ENCODE results near the gene RANGRF. TPM values are rescaled to one million over a fixed set of nuclear protein-coding genes. Genes with fewer than 3 reads are reported as not detected.

The RANGRF gene
- total RNA-seq, 6 experiments from 2014 or later, result 4.7 to 9.5 (median 6.8) TPM

DNA sequence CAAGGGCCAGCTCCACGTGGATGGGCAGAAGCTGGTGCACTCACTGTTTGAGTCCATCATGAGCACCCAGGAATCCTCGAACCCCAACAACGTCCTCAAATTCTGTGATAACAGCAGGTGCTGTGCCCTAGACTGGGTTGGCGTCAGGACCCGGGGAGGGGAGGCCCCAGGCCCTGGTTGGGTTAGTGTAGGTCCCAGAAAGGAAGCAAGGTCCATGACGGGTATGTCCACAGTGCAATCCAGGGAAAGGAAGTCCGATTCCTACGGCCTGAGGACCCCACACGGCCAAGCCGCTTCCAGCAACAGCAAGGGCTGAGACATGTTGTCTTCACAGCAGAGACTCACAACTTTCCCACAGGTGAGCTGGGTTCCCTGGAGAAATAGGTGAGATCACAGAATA lies 32.2 kb upstream of the RANGRF start:
- Histone ChIP-seq H3K27ac (no peak overlapping the region), H3K4me3 (no peak overlapping the region), H3K9me3 (no peaks in the 10 kb centered on the region), H3K36me3 (peaks cover 0 to 28% (median 3%) of the 10 kb centered on the region in 4 donors), H3K4me1 (no peaks in the 10 kb centered on the region), H3K27me3 (no peaks in the 10 kb centered on the region)
- TF ChIP-seq, protein P1, sequence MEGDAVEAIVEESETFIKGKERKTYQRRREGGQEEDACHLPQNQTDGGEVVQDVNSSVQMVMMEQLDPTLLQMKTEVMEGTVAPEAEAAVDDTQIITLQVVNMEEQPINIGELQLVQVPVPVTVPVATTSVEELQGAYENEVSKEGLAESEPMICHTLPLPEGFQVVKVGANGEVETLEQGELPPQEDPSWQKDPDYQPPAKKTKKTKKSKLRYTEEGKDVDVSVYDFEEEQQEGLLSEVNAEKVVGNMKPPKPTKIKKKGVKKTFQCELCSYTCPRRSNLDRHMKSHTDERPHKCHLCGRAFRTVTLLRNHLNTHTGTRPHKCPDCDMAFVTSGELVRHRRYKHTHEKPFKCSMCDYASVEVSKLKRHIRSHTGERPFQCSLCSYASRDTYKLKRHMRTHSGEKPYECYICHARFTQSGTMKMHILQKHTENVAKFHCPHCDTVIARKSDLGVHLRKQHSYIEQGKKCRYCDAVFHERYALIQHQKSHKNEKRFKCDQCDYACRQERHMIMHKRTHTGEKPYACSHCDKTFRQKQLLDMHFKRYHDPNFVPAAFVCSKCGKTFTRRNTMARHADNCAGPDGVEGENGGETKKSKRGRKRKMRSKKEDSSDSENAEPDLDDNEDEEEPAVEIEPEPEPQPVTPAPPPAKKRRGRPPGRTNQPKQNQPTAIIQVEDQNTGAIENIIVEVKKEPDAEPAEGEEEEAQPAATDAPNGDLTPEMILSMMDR (IDR thresholded peaks at IDR 0.05), result no peak
- no peak for TF ChIP-seq POLR2A (IDR thresholded peaks at IDR 0.05)
- intact Hi-C loops (cut with DNase I), result no loop called here
- ATAC-seq, result no peak
- WGBS (ENCODE audit: insufficient coverage, low coverage, low lambda C conversion rate, missing lambda C conversion rate), result 100% methylated on average over 2 of the region's 10 CpGs
- DNase-seq, result no peak

DNA sequence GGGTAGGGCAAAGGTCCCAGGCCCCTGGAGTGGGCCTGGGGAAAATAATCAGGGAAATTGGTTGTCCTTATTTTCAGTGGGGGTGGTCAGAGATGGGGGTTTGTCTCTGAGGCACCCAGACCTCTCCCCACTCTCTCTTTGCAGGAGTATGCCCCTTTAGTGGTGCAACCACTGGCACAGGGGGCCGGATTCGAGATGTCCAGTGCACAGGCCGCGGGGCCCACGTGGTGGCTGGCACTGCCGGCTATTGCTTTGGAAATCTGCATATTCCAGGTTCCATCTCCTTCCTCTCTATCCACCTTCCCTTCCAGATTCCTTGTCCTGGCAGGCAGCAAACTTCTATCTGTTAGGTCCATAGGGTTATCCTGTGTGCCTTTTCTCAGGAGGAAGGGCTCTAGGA lies 31.8 kb upstream of the RANGRF start:
- WGBS (ENCODE audit: insufficient coverage, low coverage, low lambda C conversion rate, missing lambda C conversion rate), result 67% methylated on average over 1 of the region's 6 CpGs
- Histone ChIP-seq H3K36me3 (peaks cover 0 to 28% (median 3%) of the 10 kb centered on the region in 4 donors), H3K4me3 (no peak overlapping the region), H3K27ac (no peak overlapping the region), H3K27me3 (no peaks in the 10 kb centered on the region), H3K4me1 (no peaks in the 10 kb centered on the region), H3K9me3 (no peaks in the 10 kb centered on the region)
- intact Hi-C loops (cut with DNase I), result no loop called here
- DNase-seq (no peak), ATAC-seq (no peak)
- TF ChIP-seq POLR2A (IDR thresholded peaks at IDR 0.05), result no peak
- TF ChIP-seq, protein P1 (IDR thresholded peaks at IDR 0.05), result no peak

DNA sequence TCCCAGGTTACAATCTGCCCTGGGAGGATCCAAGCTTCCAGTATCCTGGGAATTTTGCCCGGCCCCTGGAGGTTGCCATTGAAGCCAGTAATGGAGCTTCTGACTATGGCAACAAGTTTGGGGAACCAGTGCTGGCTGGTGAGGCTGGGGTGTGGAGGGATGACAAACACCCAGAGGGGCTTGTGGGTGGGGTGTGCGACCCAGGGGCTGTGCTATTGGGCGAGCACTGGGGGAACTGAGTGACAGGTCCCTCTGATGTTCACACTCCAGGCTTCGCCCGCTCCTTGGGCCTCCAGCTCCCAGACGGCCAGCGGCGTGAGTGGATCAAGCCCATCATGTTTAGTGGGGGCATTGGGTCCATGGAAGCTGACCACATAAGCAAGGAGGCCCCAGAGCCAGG lies 30.7 kb upstream of the RANGRF start:
- WGBS (ENCODE audit: insufficient coverage, low coverage, low lambda C conversion rate, missing lambda C conversion rate), result 60% methylated on average over 1 of the region's 8 CpGs
- no peak for DNase-seq

DNA sequence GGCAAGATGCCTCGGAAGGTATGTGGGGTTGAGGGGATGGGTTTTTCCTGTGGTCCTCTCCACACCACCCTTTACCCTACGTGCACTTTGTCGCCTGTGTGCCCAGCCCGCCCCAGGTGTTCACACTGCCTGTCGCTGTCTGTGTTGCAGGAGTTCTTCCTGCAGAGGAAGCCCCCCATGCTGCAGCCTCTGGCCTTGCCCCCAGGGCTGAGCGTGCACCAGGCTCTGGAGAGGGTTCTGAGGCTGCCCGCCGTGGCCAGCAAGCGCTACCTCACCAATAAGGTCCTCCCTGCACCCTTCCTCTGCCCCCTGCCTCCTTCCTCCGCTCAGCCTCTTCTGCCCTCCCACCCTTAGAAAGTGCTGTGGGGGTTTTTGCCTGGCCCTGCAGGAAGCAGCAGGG lies 24.1 kb upstream of the RANGRF start:
- Histone ChIP-seq H3K27me3 (no peaks in the 10 kb centered on the region), H3K9me3 (no peaks in the 10 kb centered on the region), H3K27ac (no peak overlapping the region), H3K36me3 (peaks cover 0 to 11% (median 6%) of the 10 kb centered on the region in 4 donors), H3K4me3 (no peak overlapping the region), H3K4me1 (no peaks in the 10 kb centered on the region)
- ATAC-seq (no peak), DNase-seq (no peak)
- WGBS (ENCODE audit: insufficient coverage, low coverage, low lambda C conversion rate, missing lambda C conversion rate), result no CpG with 5 or more reads among the region's 10 CpGs
- TF ChIP-seq, protein P1 (IDR thresholded peaks at IDR 0.05), result no peak
- no peak for TF ChIP-seq POLR2A (IDR thresholded peaks at IDR 0.05)
- intact Hi-C loops (cut with DNase I), result no loop called here

More for the DNA sequence above, 30.7 kb upstream of the RANGRF start:
- intact Hi-C loops (cut with DNase I), result no loop called here
- Histone ChIP-seq H3K4me3 (no peak overlapping the region), H3K4me1 (no peaks in the 10 kb centered on the region), H3K27me3 (no peaks in the 10 kb centered on the region), H3K27ac (no peak overlapping the region), H3K36me3 (peaks cover 0 to 28% (median 3%) of the 10 kb centered on the region in 4 donors), H3K9me3 (no peaks in the 10 kb centered on the region)
- TF ChIP-seq, protein P1 (IDR thresholded peaks at IDR 0.05), result no peak
- no peak for TF ChIP-seq POLR2A (IDR thresholded peaks at IDR 0.05)
- ATAC-seq, result no peak

Measured in right lobe of liver (tissue), 6 donors.